Psoas muscle (tissue), 8 donors: ENCODE measurements around the gene SHISAL1. TPM values are rescaled to one million over a fixed set of nuclear protein-coding genes. Genes with fewer than 3 reads are reported as not detected.
"Not testable (repeated sequence)": the region's sequence is repeated elsewhere in the genome, so short reads cannot be mapped to it uniquely, and the experiment has no call there.

Experiments used
- ATAC-seq, 4 donors: fragments of 200-7000 bp; cut with Tn5 transposase; one replicate each; pipeline ENCODE4 v1.9.1; 2020; ENCODE audit warnings: moderate library complexity in 3 of 4, mild to moderate bottlenecking in 2 of 4
- DNase-seq, 2 donors: peaks; one replicate each; pipeline ENCODE4 v3.0.0-alpha.2; 2020
- H3K27ac ChIP-seq: fragments of 200-600 bp; one replicate; pipeline ENCODE4 v1.8.0; 2022
- H3K27me3 ChIP-seq, 3 donors: fragments of 200-600 bp in 1 of 3; one replicate each; pipeline versions ENCODE4 v1.6.1 to v1.8.0; 2013 to 2022; ENCODE audit warnings: low read length in 2 of 3, mild to moderate bottlenecking in 2 of 3, moderate library complexity in 1 of 3; ENCODE audit not compliant: insufficient read depth in 3 of 3
- H3K36me3 ChIP-seq, 2 donors: fragments of 200-600 bp in 1 of 2; one replicate each; pipeline versions ENCODE4 v1.6.1 to v1.8.0; 2013 to 2022; ENCODE audit warnings: low read depth in 1 of 2, mild to moderate bottlenecking in 1 of 2, moderate library complexity in 1 of 2; ENCODE audit not compliant: insufficient read depth in 1 of 2
- H3K4me1 ChIP-seq: fragments of 200-600 bp; one replicate; pipeline ENCODE4 v1.8.0; 2022
- H3K4me3 ChIP-seq: fragments of 200-600 bp; one replicate; pipeline ENCODE4 v1.8.0; 2022; ENCODE audit warnings: mild to moderate bottlenecking
- H3K9me3 ChIP-seq: fragments of 200-600 bp; one replicate; pipeline ENCODE4 v1.8.0; 2022
- CTCF ChIP-seq: fragments of 200-600 bp; IDR thresholded peaks from one replicate; pipeline ENCODE4 v1.8.0; 2022; ENCODE audit warnings: antibody characterized with exemption
- WGBS, 3 donors: extraction: QIAGEN DNeasy Blood & Tissue Kit; methylation state at CpG; one replicate each; pipeline versions ENCODE4 v1.1.6 to v1.1.7; 2013; 5-methylcytosine and 5-hydroxymethylcytosine counted together
- intact Hi-C, 2 donors: fragments of 100-400 bp; cut with DNase I; formaldehyde crosslinking; loops; one replicate each; pipeline versions ENCODE4 v1.11.0 to v1.14.2; 2022
- polyA plus RNA-seq, 3 donors: library from polyadenylated mRNA; stranded (reverse); fragments of 200-250 nt; gene quantifications; one replicate each; pipeline ENCODE4 v1.2.3, GENCODE V29; 2013
- total RNA-seq, 4 donors: library from RNA; stranded (reverse); fragmentation: NEBNext Ultra II Directional in 2 of 4; extraction: Animal tissue kit (Norgen Biotek cat#: 25700) in 2 of 4; gene quantifications; one replicate each; pipeline versions ENCODE4 v1.2.1 to v1.2.4, GENCODE V29; 2021 to 2023
- donor health status: healthy with polysubstance abuse.
- donor health status: DM: no; HTN: no; CAD: no; lungs with moderate emphysema.
- donor health status: Bipolar disorder and iron deficiency.
- donor health status: healthy.
- donor health status: DM: yes; HTN: yes; CAD: no.
- donor health status: DM: no; HTN: no; CAD: no.
- donor health status: DM: no; HTN: no; CAD: no.
- donor health status: DM: yes; HTN: yes; CAD: no.

The SHISAL1 gene
- total and polyA plus RNA-seq, 7 donors = 0.01 to 0.24 (median 0.06) TPM; not detected in 1

DNA sequence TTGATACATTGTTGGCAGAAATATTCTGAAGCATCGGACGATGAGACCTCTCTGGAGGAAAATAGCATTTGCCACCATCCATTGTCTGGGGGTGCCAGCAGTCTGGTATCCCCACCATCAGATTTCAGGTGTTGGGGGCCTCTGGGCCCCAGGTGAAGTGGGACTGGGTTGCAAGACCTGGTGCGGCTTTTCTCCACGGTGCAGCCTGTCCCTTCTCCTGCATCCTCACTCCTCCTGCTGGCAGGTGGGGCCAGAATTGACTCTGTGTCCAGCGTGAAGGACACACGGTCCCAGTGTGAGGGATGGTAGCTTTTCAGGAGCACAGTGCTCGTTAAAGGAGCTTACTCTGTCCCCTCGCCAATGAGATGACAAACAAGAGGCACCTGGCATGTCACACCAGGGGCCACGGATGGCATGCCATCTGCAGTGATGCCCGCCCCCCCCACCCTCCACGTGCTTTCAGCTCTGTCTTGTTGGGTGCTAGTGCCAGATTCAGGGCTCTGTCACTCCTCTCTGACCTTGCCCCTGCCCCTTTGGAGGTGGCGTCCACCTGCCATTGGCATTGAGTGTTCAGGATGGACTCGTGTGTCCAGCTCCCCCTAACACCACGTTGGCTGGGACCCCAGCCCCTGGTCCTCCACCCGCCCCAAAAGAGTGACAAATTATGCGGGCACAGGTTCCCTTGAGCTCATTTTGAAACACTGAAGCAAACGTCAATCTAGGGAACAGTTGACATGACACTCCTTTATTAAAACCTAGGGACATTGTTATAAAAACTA, 69.6 kb downstream of the SHISAL1 start:
- WGBS, 3 donors = 55 to 68% (median 59%) methylated on average over 16 to 17 of the region's 17 CpGs
- ATAC-seq = no peak
- no peaks in the 10 kb centered on the region for H3K4me1 ChIP-seq

DNA sequence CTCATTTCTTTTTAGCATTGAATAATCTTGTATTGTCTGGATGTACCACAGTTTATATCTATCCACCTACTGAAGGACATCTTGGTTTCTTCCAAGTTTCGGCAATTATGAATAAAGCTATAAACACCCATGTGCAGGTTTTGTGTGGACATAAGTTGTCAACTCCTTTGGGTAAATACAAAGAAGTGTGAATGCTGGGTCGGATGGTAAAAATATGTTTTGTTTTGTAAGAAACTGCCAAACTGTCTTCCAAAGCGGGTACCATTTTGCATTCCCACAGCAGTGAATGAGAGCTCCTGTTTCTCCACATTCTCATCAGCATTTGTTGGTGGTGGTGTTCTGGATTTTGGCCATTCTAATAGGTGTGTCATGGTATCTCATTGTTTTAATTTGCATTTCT, 71.6 kb downstream of the SHISAL1 start:
- H3K4me3 ChIP-seq, H3K9me3 ChIP-seq, H3K4me1 ChIP-seq, DNase-seq, intact Hi-C loops, H3K27ac ChIP-seq, ATAC-seq, H3K36me3 ChIP-seq: not testable (repeated sequence)
- H3K27me3 ChIP-seq = peaks cover 0 to 12% (median 8%) of the 10 kb centered on the region in 3 donors
- 85 to 89% (median 86%) methylated on average over 3 of the region's 3 CpGs for WGBS, 3 donors

More for the DNA sequence above, 69.6 kb downstream of the SHISAL1 start:
- H3K27ac ChIP-seq = no peak overlapping the region
- no peaks in the 10 kb centered on the region for H3K36me3 ChIP-seq
- TF ChIP-seq CTCF = no peak
- intact Hi-C loops = no loop called here
- no peak for DNase-seq
- no peaks in the 10 kb centered on the region for H3K9me3 ChIP-seq
- no peak overlapping the region for H3K4me3 ChIP-seq
- H3K27me3 ChIP-seq = peaks cover 0 to 20% (median 13%) of the 10 kb centered on the region in 3 donors

DNA sequence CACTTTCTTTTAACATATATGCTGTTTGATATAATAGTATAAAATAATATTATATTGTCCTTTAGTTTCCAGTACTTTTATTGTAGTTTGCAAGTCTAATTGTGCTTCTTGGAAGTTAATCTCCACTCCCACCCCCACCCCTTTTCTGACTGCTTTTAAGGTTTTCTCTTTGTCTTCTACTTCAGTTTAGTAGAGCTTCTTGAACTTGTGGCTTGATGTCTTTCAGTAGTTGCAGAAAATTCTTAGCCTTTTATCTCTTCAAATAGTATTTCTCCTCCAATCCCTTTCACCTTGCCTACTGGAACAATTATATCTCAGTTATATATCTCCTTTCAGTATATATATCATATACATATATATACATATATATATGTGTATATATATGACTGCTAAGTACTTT, 75.5 kb downstream of the SHISAL1 start:
- H3K27me3 ChIP-seq = peaks cover 0 to 5% (median 0%) of the 10 kb centered on the region in 3 donors
- DNase-seq = no peak
- H3K9me3 ChIP-seq = no peaks in the 10 kb centered on the region
- H3K27ac ChIP-seq = no peak overlapping the region
- no peak overlapping the region for H3K4me3 ChIP-seq
- intact Hi-C loops = no loop called here
- H3K4me1 ChIP-seq = no peaks in the 10 kb centered on the region
- ATAC-seq = no peak
- H3K36me3 ChIP-seq = no peaks in the 10 kb centered on the region
- no peak for TF ChIP-seq CTCF

GRCh38 chr22:44234372-44234771, 78.4 kb downstream of the SHISAL1 start:
- H3K36me3 ChIP-seq, H3K27ac ChIP-seq, H3K4me1 ChIP-seq, DNase-seq, H3K4me3 ChIP-seq, H3K27me3 ChIP-seq, intact Hi-C loops, H3K9me3 ChIP-seq, ATAC-seq: not testable (repeated sequence)
- WGBS, 3 donors = 85 to 90% (median 88%) methylated on average over 12 of the region's 12 CpGs

DNA sequence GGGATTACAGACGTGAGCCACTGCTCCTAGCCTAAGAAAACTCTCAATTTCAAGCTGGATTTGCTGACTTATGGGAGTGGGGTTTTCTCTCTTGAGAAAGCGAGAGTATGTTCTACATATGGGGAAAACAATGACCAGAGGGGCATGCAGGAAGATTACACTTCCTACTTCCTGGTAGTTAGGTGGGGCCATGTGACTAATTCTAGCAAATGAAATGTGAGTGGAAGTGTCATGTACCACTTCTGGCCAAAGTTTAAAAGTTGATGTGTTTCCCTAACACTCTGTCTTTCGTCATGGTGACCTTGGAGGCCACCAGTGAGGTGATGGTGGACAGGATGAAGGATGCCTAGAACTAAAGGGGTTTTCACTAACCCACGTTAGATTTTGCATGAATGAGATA, 81.5 kb downstream of the SHISAL1 start:
- Histone ChIP-seq H3K27ac (no peak overlapping the region), H3K36me3 (no peaks in the 10 kb centered on the region), H3K4me3 (no peak overlapping the region), H3K4me1 (no peaks in the 10 kb centered on the region), H3K9me3 (peaks cover 17% of the 10 kb centered on the region), H3K27me3 (peaks cover 0 to 2% (median 0%) of the 10 kb centered on the region in 3 donors)
- WGBS, 3 donors = 75 to 81% (median 76%) methylated on average over 4 of the region's 4 CpGs
- ATAC-seq (no peak), DNase-seq (no peak)
- TF ChIP-seq CTCF = no peak
- intact Hi-C loops = no loop called here
